GM23248 (cell line): ENCODE results near the gene DOCK3.

Experiments used
- EZH2 ChIP-seq: fragments of 200-600 bp; sonication (generic); IDR thresholded peaks from 2 replicates; pipeline ENCODE4 v1.6.1; 2018; ENCODE audit warnings: antibody characterized with exemption, mild to moderate bottlenecking; ENCODE audit not compliant: insufficient read depth, poor library complexity, severe bottlenecking
- EZH2phosphoT487 ChIP-seq: fragments of 200-600 bp; sonication (generic); IDR thresholded peaks from 2 replicates; pipeline ENCODE4 v1.6.1; 2018; ENCODE audit warnings: antibody characterized with exemption, moderate library complexity, mild to moderate bottlenecking, low read depth; ENCODE audit not compliant: insufficient read depth

- TF ChIP-seq EZH2 (no peak), EZH2phosphoT487 (no peak)
Observed at GRCh38 chr3:50912746-50913145, 238.0 kb downstream of the DOCK3 start.
